Activated naive CD8-positive, alpha-beta T cell treated with anti-CD3 and anti-CD28 coated beads, Interleukin-2, amount 50 U/mL, for 16 hours (primary cell): ENCODE data around the gene SLC25A12.

Experiments
- DNase-seq: peaks from one replicate; pipeline ENCODE4 v3.0.0-alpha.2; 2020; ENCODE audit warnings: low read depth, low spot score

The SLC25A12 gene

DNA sequence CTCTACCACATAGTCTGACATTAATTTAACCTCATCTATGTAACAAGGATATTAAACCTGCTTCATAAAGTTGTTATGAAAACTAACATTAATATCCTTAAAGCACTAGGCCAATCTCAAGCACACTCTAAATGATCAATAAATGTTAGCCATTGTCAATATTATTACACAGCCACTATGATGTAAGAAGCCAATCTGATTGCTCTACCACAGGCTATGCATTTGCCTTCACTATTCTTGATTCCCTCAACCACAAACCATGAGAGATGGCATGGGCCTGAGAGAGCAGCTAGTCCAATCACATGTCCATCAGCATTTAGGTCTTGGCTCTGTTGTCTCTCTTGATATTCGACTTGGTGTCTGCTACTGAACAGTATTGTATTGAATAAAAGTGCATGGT, 4.2 kb downstream of the SLC25A12 start:
- DNase-seq: no peak

DNA sequence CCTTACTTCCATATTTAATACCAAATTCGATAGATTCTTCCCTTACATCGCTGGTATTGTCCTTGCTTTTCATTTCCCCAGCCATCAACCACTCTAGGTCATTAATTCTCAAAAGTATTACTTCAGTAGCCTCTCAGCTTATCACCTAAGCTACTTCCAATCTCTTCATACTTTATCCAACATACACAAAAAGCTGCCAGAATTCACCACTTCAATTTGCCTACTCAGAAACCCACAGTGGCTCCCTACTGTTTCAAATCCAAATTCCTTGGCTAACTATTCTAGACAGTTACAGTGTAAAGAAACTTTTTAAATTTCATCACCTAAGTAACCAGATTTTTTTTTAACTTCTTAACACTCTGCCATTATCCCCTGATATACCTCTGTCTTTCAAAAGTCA, 4.7 kb downstream of the SLC25A12 start:
- DNase-seq: no peak

DNA sequence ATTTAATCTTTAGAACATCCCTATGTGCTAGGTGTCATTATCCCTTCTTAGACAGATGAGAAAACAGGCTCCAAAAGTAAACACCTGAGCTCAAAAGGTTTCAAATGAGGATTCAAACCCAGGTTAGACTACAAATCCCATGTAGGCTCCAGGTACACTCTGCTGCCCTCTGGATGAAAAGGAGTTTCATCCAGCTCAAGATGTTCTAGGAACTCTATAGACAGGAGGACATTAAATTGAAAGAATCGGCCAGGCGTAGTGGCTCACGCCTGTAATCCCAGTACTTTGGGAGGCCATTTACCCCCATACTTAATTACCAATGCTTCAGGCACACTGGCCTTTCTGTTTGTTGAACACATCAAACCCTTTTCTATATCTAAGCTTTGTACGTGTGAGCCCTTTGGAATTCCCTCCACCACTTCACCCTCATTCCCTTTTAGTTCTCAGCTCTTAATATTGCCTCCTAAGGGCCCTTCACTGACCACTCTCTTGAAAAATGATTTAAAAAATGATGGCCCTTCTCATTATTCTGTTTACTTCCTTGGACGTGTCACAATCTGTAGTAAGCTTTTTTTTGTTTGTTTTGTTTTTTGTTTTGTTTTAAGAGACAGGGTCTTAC, 10.7 kb downstream of the SLC25A12 start:
- no peak for DNase-seq

DNA sequence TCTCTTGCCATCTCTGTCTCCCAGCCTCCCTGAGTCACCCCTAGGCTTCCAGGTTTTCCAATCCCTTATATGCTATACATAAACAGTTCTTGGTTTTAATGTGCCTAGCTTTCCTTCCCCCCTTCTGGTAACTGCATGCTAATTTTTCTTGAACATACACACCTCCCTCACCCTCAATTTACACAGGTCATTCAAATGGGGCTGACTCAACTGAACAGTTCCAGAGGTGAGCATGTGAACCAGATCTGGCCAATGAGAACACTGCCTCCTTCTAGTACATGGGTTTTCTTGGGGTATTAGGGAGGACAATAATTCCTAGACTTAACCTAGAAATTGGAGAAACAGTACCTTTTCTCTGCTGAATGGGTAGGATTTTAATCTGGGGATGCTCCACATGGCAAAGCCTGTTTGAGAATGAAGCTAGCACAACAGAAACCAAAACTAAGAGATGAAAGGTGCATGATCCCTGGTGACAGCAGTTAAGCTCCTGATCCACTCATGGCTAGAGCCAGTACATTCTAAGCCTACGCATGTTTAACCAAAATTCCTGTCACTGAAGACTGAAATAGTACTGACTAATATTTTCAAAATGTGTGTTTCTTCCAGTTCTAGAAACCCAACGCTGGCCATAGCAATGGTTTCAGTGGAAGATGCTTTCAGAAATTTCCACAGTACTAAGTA, 11.8 kb downstream of the SLC25A12 start:
- DNase-seq: no peak

DNA sequence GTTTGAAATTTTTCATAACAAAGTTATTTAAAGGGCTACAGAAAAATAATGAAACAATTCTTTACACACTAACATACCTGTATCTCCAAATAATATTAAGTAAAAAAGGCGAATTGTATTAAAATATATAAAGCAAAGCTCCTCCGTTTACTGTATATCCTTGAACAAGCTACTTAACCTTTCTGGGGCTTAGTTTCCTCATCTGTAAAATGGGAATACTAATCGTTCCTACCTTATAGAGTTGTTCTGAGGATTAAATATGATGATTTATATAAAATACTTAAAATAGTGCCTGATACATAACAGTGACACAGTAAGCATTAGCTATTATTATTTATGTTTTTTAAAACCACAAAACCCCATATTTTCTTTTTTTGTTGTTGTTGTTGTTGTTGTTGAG, 13.3 kb downstream of the SLC25A12 start:
- no peak for DNase-seq

DNA sequence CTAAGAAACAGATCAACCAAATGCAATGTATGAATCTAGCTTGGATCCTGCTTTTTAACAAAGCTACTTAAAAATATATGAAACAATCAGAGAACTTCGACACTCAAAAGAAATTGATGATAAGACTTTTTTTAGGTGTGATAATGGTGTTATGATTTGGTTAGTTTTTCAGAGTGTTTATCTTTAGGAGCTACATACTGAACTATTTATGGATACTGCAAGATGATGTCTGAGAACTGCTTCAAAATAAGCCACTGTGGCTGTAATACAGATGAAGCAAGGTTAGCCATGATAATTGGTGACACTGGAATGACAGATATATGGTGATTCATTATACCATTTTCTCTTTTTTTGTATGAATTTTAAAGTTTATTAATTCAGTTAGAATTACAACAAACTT, 14.2 kb downstream of the SLC25A12 start:
- DNase-seq: no peak

DNA sequence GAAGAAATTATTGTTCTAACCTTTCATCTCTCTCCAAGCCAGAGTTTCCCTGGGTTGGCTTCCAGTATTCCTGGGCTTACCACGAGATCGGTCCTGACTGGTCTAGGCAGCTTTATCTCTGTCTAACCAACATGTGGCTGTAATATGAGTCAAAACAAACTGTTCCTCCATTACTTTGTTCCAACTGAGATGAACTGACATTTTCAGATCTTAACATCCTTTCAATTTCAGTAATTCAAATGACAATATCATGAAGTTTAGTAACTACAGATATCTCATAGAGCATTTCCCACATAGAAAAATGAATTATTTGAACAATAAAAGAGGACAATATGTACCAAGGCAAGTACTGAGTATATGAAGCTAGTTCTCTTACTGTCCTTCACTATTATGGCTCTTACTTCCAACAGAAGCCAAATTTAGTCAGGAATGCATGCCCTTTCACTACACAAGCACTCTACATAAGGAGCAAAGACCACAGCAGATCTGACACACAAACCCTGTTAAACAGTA, 15.5 kb downstream of the SLC25A12 start:
- no peak for DNase-seq

DNA sequence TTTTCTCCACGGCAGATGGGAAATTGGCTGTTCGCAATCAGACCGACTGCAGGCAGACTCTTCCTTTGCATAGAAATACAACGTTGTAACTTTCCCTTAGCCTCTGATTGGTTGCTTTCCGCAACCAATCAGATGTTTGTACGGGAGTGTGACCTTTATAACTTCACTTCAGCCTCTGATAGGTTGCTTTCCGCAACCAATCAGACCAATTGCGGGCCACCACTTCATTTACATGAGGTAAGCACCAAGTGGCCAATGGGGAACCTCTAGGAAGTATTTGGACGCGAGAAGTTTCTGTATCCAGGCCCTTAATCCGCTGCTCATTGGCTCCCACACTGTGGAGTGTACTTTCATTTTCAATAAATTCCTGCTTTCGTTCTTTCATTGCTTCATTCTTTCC, 19.1 kb downstream of the SLC25A12 start:
- DNase-seq: no peak

DNA sequence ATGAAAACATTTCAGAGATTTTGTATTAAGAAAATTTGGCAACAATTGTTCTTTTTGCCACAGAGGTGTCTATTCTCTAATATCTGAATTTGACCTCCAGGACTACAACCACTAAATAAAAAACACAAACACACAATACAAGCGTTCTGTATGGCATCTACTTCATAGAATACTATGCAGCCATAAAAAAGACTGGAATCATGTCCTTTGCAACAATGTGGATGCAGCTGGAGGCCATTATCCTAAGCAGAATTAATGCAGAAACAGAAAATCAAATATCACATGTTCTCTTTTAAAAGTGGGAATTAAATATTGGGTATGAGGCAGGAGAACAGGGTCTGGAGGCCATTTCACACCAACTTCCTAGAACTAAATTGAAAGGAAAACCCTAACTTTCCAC, 19.5 kb downstream of the SLC25A12 start:
- no peak for DNase-seq

DNA sequence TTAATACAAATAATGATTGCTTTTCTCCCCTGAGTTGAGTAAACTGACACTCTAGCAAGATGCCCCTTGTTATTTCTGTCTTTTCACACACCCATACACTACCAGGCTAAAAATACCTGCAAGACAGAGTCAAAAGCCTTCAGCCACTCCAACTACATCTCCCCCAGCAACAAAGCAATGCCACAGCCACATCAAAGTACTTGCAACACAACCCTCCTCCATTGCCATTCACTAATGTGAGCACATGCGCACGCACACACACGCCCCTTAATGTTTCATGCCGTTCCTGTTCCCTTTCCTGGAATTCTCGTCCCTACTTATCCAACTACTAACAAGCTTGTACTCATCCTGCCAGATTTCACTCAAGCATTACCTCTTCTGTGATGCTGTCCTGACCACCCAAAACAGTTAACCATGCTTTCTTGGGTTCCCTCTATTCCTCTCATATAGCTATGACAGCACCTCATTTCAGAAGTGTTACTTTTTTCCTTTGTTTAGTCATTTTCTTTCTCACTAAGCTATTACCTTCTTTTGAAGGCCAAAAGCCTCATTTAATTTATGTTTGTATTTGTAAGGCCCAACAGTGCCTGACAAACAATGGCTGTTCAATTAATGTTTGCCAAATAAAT, 29.6 kb downstream of the SLC25A12 start:
- DNase-seq: no peak

DNA sequence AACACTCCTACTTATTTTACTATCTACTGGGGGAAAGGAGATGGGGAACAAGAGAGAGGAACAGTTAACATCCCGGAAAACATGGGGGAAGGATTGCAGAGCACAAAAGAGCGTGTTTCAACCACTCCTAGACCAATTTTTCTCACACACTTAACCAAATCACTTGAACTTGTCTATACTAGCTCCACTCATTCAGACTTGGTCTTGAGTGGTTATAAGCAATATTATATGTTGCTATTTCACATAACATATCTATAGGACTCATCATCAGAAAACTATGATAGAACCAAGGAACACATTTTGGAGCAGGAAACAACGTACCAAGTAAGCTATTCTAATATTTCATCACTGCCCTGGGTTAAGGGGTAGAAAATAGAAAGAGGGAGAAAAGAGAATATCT, 31.5 kb downstream of the SLC25A12 start:
- DNase-seq: no peak

DNA sequence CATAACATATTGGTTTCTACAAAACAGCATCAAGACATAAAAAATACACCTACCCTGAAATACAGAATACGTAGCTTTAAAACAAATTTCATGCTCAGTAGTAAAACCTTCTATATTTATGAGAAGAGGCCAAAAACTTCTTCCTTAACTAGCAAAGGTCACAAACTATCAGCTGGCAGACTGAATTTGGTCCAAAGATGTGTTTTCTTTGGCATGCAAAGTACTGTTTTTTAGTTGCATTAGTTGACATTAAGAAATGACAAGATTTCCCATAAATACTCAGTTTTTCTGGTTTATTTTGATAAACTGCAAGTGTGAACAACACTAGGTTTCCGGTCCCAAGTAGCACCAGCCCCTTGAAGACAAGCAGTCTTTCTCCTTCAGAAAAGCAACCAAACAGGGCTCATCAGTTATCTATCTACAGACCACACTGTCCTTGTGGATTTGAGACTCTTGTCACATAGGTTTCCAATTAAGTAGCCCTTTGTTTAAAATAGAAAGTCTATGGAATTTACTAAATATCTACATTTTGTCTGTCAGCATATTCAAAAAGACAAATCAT, 35.6 kb downstream of the SLC25A12 start:
- DNase-seq: no peak

DNA sequence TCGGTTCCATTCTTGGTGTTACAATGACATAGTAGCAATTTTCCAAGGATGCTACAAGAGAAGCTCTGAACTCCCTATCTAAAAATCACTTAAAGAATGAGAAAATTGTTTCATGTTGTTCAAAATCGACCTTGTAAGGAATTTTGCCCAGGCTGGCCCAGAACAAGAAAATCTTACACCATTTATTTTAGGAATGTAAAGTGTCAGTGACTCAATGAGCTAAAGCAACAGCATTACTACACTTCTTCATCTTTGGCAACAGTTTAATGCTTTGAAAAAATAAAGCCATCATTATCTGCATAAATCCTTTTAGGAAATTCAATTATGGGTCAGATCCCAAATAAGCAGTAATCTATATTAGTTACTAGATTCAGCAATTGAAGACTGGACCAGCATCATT, 38.6 kb downstream of the SLC25A12 start:
- DNase-seq: no peak

DNA sequence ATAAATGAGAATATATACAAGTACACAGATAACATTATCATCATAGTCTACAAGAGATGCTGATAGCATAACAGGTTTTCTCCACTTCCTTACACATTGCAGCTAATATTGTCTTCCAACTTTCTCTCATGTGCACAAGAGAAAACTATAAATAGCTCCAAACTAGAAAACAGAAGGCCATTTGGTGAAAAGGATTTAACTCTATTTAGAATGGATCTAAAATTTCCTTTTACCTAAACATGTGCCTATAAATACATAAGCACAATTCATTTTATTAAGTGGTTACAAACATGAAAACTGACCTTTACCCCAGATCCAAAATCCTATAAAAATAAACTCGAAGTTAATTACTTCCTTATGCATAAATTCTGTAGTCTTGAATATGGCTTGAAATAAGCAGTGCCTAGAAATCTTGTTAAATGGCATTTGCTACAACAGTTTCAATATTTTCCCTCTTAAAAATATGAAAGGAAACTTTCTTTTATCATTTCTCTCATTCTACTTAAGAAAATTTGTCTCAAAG, 41.6 kb downstream of the SLC25A12 start:
- DNase-seq: no peak

DNA sequence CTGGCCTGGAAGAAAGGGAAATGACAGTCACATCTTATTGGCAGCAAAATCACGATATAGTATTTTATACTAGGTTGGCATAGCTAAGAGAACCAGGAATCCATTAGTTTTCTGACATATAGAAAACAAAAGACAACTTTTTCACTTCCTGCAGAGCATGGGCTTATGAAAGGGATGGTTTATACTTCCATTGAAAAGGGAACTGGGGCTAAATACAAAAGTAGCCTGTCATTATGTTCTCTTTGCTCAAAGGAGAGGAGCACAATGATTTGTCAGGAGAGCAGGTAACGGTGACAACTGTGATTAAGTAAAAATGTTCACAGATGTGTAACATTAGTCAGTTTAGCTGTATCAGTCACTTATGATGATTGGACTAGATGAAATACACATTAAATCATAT, 46.4 kb downstream of the SLC25A12 start:
- no peak for DNase-seq

DNA sequence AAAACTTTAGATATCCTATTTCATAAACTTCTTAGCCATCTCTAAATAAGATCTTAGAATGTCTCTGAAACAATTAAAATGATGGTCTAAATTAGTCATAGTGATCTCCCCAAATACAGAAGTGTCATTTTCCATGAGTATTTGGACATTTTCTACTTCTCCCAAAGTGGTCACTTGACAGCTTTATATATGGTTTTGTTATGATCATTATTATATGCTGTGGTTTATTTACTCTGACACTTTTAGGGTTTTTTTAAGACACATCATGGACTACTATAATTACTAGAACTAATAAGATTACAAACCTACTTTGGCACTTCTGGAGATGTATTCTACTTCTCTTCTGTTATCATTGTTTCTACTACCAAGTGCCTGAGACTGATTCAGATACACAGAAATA, 47.1 kb downstream of the SLC25A12 start:
- no peak for DNase-seq

DNA sequence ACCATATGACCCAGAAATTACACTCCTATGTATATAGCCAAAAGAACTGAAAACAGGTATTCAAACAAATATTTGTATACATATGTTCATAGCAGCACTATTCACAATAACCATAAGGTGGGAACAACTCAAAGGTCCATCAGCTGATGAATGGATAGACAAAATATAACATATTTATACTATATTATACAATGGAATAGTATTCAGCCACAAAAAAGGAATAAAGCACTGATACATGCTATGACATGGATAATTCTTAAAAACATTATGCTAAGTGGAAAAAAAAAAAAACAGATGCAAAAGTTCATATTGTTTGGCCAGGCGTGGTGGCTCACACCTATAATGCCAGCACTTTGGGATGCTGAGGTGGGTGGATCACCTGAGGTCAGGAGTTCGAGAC, 52.0 kb downstream of the SLC25A12 start:
- DNase-seq: no peak

DNA sequence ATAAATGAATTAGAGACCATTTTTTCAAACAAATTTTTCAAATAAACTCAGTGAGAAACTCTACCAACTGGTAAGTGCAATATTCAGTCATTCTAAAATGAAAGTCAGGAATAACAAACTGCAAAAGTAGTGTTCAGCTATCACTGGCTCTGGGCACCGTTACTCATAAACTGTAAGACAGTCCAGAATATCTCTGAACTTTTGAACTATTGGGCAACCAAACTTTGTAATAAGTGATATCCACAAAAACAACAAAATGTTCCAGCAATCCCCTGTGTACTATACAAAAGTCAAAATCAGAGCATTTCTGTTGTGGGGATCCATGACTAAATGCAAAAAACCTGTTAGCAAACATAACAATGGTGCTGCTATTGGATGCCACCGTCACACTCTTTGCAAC, 56.3 kb downstream of the SLC25A12 start:
- no peak for DNase-seq

DNA sequence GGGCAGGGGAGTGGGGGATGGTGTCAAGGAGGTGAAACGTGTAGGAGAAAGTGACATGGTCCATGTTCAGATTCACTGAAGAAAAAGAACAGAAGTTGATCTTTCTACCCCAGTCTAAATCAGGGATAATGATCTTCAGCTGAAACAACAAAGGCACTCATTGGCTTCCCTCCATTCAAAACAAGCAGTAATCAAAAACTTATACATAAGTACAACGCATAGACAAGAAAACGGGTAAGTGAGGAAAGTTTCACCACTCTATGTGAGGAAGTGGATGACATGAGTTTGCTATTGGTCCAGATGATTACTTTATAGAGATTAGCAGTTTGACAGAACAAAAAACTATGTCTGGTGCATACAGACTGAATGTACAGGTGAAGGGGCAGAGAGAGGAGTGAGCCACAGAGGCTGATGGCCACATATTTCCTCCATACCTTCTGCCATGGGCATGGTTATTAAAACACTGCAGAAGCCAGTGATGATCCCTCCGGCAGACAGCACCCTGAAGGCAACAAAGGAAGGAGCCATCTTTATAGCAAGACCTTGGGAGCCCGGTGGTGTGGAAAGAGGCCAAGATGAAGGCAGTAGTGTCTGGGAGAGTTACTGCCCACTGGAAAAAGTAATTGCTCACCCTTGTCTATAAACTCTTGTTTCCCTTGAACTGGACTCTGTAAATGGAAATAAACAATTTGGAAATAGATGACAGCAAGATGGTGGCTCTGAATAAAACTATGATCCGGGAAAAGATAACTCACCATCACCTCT, 57.7 kb downstream of the SLC25A12 start:
- no peak for DNase-seq

DNA sequence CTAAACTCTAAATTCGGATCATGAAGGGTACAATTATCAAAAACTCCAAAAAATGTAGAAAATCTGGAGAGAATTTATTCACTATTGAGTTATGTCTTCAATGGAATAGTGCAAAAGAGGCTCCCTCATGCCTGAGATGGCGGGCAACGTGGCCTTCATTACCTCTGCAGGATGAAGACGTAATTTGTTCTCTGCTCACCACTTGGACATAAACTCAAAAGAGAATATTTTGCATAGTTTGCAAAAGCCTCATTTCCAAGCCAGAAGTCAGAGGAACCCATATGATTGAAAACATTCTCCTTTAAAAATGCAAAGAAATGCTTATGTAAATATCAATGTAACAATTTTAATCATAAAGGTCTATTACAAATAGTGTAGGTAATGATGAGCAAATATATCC, 58.7 kb downstream of the SLC25A12 start:
- no peak for DNase-seq

DNA sequence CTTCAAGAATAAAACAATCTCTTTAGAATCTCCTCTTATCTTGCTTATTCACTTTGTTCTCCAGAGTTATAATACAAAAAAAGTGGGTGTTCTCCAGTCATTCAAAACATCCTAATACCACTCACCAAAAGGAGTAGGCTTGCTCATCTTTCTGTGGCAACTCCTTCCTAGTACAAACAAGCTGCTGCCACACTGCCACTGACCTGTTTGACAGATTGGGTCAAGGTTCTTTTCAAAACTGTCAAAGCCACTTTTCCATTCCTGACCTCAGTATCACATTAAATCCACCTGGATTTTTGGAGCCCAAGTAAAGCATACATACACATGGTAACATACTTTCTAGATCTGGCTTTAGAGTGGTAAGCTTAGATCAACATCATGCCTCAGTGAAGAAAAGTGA, 59.8 kb downstream of the SLC25A12 start:
- DNase-seq: no peak

DNA sequence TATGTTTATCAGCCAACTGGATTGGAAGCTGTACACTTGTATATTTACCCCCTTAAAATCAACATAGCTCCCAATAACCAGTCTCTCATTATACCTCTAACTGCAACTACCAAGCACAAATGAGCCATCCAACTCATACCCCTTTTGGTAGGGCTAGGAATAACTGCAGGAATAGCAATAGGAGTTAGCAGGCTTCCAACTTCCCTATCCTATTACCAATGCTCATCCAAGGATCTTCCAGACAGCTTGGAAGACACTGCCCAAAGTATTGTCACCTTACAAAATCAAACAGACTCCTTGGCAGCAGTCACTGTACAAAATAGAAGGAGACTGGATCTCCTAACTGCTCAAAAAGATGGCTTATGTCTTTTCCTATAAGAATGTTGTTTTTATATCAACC, 61.6 kb downstream of the SLC25A12 start:
- DNase-seq: no peak
